SHP77 treated with DMSO at 0.1 percent for 48 hours (cell line): Measurements from ENCODE around the gene PAXIP1.
"Not testable (repeated sequence)": the region's sequence is repeated elsewhere in the genome, so short reads cannot be mapped to it uniquely, and the experiment has no call there.

Source experiments
- DNase-seq: peaks from one replicate; lab custom pipeline; 2025; lab: John Stamatoyannopoulos, UW

The PAXIP1 gene, protein sequence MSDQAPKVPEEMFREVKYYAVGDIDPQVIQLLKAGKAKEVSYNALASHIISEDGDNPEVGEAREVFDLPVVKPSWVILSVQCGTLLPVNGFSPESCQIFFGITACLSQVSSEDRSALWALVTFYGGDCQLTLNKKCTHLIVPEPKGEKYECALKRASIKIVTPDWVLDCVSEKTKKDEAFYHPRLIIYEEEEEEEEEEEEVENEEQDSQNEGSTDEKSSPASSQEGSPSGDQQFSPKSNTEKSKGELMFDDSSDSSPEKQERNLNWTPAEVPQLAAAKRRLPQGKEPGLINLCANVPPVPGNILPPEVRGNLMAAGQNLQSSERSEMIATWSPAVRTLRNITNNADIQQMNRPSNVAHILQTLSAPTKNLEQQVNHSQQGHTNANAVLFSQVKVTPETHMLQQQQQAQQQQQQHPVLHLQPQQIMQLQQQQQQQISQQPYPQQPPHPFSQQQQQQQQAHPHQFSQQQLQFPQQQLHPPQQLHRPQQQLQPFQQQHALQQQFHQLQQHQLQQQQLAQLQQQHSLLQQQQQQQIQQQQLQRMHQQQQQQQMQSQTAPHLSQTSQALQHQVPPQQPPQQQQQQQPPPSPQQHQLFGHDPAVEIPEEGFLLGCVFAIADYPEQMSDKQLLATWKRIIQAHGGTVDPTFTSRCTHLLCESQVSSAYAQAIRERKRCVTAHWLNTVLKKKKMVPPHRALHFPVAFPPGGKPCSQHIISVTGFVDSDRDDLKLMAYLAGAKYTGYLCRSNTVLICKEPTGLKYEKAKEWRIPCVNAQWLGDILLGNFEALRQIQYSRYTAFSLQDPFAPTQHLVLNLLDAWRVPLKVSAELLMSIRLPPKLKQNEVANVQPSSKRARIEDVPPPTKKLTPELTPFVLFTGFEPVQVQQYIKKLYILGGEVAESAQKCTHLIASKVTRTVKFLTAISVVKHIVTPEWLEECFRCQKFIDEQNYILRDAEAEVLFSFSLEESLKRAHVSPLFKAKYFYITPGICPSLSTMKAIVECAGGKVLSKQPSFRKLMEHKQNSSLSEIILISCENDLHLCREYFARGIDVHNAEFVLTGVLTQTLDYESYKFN

DNA sequence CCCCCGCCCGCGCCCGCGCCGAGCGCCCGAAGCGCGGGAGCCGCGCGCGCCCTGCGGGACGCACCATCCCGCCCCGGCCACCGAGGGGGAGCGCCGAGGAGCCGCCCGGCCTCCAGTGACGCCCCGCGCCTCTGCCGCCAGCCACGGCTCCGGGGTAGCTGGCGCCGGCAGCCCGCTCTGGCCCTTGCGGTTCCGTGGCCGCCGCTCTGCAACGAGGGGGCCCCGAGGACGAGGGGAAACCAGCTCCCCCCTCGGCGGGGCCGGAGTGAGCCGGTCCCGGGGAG, at the start of gene PAXIP1:
TSS of gene PAXIP1 (minus strand) at position 33 of the 284 bp plus-strand sequence. CDS start 195 bp downstream, outside the sequence.
- no peak for DNase-seq

DNA sequence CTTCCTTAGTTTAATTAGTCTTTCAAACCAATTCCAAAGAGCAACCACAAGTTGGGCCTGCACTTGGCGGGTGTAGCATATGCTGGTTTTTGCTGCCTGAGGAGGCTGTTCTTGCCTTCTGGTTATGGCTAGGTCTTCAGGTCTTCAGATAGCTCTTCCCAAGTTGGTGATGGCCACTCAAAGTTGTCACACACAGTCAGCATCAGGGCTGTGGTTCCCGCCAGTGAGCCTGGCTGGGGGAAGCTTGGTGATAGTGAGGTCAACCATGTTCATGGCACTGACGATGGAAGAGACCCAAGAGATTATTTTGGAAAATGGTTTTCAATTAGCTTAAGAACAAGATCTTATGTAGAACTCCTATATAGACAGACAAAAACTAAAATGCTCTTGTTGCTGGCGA, 48.4 kb upstream of the PAXIP1 start:
- DNase-seq = no peak

DNA sequence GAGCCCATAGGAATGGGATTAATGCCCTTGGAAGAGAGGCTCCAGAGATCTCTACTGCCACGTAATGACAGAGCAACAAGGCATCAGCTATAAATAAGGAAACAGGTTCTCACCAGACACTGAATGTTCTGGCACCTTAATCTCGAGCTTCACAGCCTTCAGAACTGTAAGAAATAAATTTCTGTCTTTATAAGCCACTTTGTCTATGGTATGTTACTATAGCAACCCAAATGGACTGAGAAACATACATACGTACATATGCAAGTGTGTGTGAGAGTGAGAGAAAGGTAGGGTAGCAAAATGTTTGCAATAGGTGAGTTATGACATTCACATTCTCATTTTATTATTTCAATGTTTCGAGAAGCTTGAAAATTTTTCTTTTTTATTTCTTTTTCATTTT, 45.1 kb upstream of the PAXIP1 start:
- DNase-seq = no peak

DNA sequence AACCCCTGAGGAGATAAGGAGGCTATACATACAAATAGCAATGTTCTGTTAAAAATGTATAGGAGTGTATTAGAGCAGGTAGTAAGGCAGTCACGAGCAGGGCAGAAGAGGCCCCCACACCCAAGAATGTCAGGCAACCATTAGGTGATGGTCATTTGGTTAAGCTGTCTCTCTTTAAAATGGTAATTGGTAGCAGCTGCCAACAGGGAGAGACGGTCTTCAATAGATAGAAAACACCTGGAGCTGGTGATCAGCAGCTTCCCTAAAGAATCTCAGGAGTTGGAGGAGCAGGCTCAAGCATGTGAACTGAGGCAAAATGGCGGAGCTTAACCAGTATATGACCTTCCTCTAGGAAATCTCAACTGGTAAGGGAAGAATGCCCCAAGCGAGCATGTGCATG, 40.8 kb upstream of the PAXIP1 start:
- DNase-seq = no peak

DNA sequence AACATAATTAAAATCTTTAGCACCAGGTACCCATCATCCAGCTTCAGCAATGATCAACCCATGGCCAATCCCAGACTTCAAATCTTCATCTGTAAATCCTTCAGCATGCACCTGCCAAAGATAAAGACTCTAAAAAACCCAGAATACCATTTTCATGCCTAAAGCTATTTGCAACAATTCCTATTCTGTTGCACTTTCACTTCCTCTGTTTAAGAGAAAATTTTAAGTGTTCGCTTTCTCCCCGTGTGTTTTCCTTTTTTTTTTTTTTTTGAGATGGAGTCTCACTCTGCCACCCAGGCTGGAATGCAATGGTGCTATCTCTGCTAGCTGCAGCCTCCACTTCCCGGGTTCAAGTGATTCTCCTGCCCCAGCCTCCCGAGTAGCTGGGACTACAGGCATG, 35.4 kb upstream of the PAXIP1 start:
- DNase-seq = no peak

DNA sequence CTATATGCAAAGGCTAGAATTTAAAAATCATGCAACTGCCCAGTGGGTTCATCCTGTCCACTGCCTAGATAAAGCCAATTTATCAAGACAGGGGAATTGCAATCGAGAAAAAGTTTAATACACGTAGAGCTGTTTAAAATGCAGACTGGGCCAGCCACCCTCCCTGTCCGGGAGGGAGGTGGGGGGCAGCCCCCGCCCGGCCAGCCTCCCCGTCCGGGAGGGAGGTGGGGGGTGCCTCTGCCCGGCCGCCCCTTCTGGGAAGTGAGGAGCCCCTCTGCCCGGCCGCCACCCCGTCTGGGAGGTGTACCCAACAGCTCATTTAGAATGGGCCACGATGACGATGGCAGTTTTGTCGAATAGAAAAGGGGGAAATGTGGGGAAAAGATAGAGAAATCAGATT, 31.6 kb upstream of the PAXIP1 start:
- not testable (repeated sequence) for DNase-seq

DNA sequence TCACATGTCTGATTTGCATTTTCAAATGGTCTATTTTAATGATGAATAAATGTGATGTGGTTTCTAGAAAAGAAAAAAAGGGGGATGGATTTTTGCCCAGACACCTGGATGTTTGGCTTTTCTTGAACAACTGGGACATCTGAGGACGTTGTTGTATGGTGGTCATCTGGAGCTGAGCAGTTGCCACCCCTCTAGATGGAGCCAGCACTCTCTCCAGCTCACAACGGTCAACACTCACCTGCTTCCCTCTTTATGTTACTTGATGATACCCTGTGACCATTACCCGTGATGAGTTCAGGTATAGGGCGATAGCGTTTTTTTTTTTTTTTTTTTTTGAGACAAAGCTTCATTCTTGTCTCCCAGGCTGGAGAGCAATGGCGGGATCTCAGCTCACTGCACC, 30.1 kb upstream of the PAXIP1 start:
- DNase-seq = no peak

DNA sequence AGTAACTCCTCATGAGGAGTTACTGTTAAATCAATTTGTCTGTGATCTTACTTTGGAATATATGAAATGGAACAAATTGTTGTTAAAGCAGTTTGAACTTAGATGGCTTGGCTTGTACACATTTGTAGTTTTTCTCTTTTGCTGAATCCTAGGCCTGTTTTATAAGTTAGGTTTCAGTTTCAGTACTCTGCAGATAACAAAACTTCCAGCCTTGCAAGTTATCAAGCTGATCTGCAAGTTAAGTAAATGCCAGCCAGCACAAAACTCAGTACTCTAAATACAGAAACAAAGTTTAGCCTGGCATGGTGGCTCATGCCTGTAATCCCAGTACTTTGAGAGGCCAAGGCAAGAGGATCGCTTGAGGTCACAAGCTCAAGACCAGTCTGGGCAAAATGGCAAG, 25.0 kb upstream of the PAXIP1 start:
- no peak for DNase-seq

DNA sequence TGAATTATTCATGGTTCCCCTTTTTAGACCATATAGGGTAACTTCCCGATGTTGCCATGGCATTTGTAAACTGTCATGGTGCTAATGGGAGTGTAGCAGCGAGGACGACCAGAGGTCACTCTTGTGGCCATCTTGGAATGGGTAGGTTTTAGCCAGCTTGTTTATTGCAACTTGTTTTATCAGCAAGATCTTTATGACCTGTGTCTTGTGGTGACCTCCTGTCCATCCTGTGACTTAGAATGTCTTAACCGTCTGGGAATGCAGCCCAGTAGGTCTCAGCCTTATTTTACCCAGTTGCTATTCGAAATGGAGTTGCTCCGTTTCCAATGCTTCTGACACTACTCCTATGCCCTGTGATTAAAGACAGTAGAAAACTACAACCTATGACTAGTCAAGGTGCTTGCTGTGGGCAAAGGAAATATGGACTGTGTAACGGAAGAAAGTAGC, 18.8 kb upstream of the PAXIP1 start:
- no peak for DNase-seq

DNA sequence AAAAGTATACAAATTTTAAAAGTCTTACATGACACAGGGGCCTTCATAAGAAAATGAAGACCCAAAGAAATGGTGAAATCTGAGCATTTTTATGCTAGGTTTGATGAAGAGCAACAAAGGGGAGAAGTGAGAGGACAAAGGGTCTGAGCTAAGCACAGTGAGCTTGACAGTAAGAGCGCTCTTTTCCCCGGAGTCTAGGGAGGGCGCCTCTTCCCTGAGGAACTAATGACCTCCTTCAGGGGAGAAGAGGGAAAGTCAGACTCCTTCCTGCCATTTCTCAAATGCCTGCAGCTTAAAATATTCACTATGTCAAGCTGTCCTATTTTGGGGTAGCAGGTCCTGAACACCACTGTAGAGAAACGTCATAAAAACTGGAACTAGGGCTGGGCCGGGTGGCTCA, 18.1 kb upstream of the PAXIP1 start:
- no peak for DNase-seq

DNA sequence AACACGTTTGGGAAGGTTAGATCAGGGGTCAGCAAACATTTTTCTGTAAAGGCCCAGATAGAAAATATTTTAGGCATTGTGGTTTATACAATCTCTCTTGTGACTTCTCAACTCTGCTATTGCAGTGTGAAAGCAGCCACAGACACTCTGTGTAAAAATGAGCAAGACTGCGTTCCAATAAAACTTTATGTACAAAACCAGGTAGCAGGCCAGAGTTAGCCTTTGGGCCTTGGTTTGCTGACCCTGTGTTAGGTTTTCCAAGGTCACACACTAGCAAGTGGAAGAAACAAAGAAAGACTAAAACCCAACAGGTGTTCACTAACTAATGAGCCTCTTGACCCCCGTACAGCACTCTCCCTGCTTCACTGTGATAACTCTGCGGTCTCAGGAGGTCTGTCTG, 14.9 kb upstream of the PAXIP1 start:
- DNase-seq = no peak

DNA sequence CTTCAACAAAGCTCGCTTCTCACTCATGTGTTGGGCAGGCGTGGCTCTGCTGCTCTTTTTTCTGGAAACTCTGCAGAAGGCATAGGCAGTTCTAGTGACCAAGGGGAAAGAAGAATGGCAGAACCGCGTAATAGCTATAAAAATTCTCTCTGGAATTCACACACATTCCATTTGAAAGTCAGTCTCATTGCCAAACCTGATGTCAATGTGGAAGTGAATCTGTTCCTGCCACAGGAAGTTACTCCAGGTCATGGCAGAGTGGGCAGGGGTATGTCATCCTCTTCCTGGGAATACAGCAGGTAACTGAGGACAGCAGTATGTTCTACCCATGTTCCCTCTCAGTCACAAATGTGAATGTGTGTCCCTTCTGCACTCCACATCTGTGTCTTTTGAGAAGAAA, 8.2 kb upstream of the PAXIP1 start:
- no peak for DNase-seq

DNA sequence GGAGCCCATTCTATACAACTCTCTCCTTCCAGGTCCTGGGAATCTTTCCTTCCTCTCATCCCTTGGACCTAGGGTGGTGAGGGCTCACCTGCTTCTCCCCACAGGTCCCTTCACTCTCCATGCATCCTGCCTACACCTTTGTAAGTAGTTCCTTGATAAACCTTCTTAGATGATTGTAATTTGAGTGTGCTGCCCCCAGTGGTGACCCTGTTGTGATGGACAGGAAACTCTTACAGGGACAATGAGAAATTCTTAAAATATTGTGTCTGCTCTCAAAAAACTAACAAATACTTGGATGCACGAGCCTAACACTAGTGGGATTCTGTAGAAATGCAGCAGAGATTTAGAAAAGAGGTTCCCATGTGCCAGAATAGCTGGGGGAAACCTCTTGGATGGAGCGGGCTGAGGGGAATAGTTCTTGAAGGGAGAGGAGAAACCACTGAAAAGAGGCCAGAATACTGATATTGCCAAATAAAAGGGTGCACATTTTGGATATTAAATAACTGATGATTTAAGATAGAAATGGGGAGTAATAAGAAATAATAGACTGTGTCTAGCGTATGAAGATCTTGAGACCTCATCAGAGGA, 6.7 kb upstream of the PAXIP1 start:
- DNase-seq = no peak

DNA sequence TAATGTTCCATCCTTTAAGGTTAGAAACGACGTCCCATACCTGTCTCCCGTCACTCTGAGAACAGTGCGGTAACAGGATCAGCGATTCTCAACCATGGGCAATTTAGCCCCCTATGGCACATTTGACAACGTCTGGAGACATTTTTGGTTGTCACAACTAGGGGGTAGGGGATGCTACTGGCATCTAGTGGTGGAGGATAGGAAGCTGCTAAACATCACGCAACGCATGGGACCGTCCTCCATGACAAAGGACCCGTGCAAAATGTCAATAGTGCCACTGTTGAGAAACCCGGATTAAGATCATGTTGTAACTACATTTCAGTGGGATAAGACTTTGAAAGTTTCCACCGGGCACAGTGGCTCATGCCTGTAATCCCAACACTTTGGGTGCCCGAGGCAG, 5.0 kb upstream of the PAXIP1 start:
- no peak for DNase-seq

DNA sequence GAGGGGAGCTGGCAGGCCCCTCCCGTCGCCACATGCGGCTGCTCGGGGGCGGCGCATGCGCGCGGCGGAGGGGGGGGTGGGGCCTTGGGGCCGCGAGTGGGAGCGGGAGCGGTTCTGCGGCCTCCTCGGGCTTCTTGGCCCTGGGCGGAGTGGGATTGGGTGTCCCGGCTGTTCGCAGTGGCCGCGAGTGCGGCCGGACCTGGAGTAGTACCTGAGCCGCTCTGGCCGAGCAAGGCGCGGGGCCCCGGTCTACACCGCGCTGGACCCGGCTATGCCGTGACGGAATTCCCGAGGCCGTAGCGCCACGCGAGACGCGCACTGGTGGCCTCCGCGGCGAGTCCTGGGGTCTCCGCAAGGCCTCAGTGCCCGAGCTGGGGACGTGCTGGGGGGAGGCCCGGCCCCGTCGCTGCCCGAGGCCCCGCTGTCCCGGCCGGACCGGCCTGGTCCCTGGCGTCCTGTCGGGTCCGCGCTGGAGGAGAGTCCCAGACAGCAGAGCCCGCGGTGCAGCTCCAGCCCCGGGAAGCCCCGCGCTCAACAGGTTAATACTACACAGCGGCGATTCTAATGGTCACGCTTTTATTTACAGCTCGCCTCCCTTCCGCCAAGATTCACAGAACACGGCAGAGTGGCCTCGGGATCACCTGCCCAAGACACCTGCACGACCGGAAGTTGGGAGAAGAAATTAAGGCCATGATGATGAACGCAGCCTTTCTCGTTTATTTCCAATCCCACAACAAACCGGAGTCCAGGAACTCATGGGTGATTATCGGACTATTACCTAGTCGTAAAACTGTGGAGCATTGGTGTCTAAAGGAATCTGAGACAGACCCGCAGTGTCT, 671 bp upstream of the PAXIP1 start:
- no peak for DNase-seq

DNA sequence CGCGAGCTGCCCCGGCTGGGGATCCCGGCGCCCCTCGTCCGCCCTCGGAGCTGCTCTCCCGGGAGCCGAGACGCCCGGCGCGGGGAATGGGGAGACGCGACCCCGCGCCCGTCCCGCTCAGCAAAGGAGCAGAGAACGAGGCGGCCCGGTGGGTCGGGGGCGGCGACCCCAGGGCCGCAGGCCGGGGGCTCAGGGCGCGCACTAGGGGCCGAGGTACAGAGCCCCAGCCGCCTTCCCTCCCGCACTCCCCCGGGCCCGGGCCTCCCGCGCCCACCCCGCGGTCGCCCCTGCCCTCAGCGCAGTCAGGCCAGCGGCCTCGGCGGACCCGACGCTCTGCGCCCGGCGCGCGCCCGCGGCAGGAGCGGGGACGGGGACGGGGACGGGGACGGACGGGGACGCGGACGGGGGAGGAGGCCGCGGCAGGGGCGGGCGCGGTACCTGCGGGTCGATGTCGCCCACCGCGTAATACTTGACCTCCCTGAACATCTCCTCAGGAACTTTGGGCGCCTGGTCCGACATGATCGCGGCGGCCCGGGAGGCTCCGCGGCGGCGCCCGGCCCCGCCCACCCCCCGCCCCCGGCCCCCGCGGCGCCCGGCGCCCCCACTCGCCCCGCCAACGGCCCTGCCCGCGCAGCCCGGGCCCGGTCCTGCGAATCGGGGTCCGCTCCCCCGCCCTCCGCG, 373 bp downstream of the PAXIP1 start:
- DNase-seq = no peak

DNA sequence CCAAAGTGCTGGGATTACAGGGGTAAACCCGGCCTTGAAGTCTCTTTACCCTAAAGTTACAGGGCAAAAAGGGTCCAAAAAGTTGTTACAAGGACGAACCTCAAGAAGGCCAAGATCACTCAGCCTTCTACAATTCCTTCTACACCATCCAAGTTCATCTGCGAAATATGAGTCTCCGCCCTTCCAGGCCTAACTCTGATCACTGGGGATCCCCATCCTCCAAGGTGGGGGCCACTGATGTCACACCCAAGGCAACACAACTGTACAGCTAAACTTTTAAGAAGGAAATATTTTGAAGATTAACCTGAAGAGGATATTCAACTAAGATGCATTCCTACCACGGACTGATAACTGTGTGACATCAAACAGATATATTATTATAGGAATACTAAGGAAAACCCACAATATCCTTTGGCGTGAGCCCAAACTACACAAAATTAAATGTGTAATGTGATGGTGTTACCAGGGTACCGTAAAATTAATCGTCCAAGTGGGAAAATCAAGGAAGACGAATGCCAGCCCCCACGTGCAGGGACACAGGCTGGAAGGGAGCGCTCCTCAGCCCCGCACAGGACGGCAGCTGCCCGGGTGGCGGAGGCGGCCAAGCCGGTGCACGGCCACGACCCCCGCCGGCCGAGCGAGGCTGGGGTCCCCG, 1.0 kb downstream of the PAXIP1 start:
- DNase-seq = no peak

DNA sequence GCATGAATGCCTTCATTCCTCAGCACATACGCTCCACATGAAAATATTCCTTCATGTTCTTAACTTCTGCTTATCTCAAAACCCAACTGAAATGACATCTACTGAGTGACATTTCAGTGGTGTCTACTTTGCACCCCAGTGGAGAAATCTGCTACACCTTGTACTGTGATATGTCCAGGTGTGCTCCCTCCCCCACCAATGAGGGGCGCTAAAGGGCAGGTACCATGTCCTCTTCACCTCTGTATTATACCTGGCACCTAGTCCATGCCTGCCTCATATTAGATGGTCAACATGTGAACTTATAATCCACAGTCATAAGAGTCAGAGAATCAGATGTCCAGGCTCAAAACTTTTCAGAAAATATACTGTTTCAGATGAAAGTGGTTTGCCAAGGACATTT, 2.1 kb downstream of the PAXIP1 start:
- no peak for DNase-seq

DNA sequence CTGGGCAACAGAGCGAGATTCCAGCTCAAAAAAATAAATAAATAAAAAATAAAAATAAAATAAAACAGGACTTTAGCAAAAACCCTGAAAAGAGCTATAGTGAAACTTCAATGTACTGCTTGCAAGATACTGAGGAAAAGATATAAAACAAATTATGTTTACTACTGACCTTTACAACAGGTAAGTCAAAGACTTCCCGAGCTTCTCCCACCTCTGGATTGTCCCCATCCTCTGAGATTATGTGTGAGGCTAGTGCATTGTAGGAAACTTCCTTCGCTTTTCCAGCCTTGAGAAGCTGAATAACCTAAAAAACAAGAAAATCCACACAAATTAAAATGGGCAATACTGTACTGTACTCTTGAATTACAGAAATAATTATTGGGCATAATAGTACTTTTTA, 4.4 kb downstream of the PAXIP1 start:
- no peak for DNase-seq

DNA sequence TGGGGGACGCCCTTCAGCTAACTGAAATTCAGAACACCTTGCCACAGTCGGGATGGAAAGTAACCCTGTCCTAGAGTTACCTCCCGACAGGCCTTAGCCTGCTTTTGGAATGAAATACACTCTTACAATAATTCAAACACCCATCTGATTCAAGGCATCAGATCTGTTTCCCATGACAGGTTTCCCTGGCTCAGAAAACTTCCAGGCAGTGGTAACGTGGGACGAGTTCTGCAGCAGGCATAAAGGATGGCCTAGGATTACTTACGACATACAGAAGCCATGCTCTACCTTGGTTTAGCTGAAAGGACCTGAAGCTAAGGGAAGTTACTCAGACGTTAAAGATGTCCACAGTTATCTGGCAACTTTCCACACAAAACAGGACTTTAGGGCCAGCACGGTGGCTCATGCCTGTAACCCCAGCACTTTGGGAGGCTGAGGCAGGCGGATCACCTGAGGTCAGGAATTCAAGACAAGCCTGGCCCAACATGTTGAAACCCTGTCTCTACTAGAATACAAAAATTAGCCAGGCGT, 5.0 kb downstream of the PAXIP1 start:
- no peak for DNase-seq
